Parathyroid adenoma (tissue), 2 donors: ENCODE data around the gene RHBG.

Source experiments
- H2AFZ ChIP-seq: fragments of 300-600 bp; sonication (generic); one replicate; pipeline ENCODE4 v1.7.0; 2017; ENCODE audit warnings: antibody characterized with exemption, mild to moderate bottlenecking
- H3K27ac ChIP-seq: fragments of 300-600 bp; sonication (generic); one replicate; pipeline ENCODE4 v1.7.0; 2017
- H3K27me3 ChIP-seq: fragments of 300-600 bp; sonication (generic); one replicate; pipeline ENCODE4 v1.7.0; 2017; ENCODE audit warnings: low read length; ENCODE audit not compliant: control insufficient read depth, insufficient read depth
- H3K36me3 ChIP-seq: fragments of 300-600 bp; sonication (generic); one replicate; pipeline ENCODE4 v1.7.0; 2017; ENCODE audit warnings: low read length; ENCODE audit not compliant: control insufficient read depth, insufficient read depth
- H3K4me1 ChIP-seq: fragments of 300-600 bp; sonication (generic); one replicate; pipeline ENCODE4 v1.7.0; 2017; ENCODE audit warnings: control low read depth
- H3K4me2 ChIP-seq: fragments of 300-600 bp; sonication (generic); one replicate; pipeline ENCODE4 v1.7.0; 2017; ENCODE audit warnings: low read length
- H3K4me3 ChIP-seq: fragments of 300-600 bp; sonication (generic); one replicate; pipeline ENCODE4 v1.7.0; 2017; ENCODE audit warnings: low read depth, low read length
- H3K79me2 ChIP-seq: fragments of 300-600 bp; sonication (generic); one replicate; pipeline ENCODE4 v1.7.0; 2017; ENCODE audit warnings: control low read depth
- H3K9ac ChIP-seq: fragments of 300-600 bp; sonication (generic); one replicate; pipeline ENCODE4 v1.7.0; 2017; ENCODE audit warnings: mild to moderate bottlenecking
- H3K9me3 ChIP-seq: fragments of 300-600 bp; sonication (generic); one replicate; pipeline ENCODE4 v1.7.0; 2017; ENCODE audit warnings: low read length; ENCODE audit not compliant: control insufficient read depth
- CTCF ChIP-seq: fragments of 300-600 bp; sonication (generic); IDR thresholded peaks from one replicate; pipeline ENCODE4 v1.7.0; 2017; ENCODE audit warnings: antibody characterized with exemption, mild to moderate bottlenecking
- donor health status: primary hyperparathyroidism.

Gene RHBG

GRCh38 chr1:156409439-156409838, 40.4 kb downstream of the RHBG start:
- H3K4me2 ChIP-seq = no peak overlapping the region
- no peaks in the 10 kb centered on the region for H3K9me3 ChIP-seq
- no peak overlapping the region for H3K4me3 ChIP-seq
- no peak for TF ChIP-seq CTCF
- H2AFZ ChIP-seq = no peak overlapping the region
- H3K4me1 ChIP-seq = no peaks in the 10 kb centered on the region
- H3K27ac ChIP-seq = no peak overlapping the region
- no peaks in the 10 kb centered on the region for H3K27me3 ChIP-seq
- no peak overlapping the region for H3K9ac ChIP-seq
- H3K79me2 ChIP-seq = no peaks in the 10 kb centered on the region
- H3K36me3 ChIP-seq = no peaks in the 10 kb centered on the region

- no peaks in the 10 kb centered on the region for H3K27me3 ChIP-seq
- H3K4me1 ChIP-seq = no peaks in the 10 kb centered on the region
- no peak overlapping the region for H2AFZ ChIP-seq
- no peak for TF ChIP-seq CTCF
- H3K79me2 ChIP-seq = no peaks in the 10 kb centered on the region
- H3K4me3 ChIP-seq = no peak overlapping the region
- no peaks in the 10 kb centered on the region for H3K36me3 ChIP-seq
- no peaks in the 10 kb centered on the region for H3K9me3 ChIP-seq
- H3K27ac ChIP-seq = no peak overlapping the region
- no peak overlapping the region for H3K4me2 ChIP-seq
- no peak overlapping the region for H3K9ac ChIP-seq
Measured at GRCh38 chr1:156410238-156410637, 41.2 kb downstream of the RHBG start.

- no peak overlapping the region for H3K4me3 ChIP-seq
- H3K9ac ChIP-seq = no peak overlapping the region
- H3K79me2 ChIP-seq = no peaks in the 10 kb centered on the region
- H3K27ac ChIP-seq = no peak overlapping the region
- H3K27me3 ChIP-seq = no peaks in the 10 kb centered on the region
- no peaks in the 10 kb centered on the region for H3K9me3 ChIP-seq
- no peak for TF ChIP-seq CTCF
- H3K4me2 ChIP-seq = no peak overlapping the region
- H3K4me1 ChIP-seq = no peaks in the 10 kb centered on the region
- no peak overlapping the region for H2AFZ ChIP-seq
- no peaks in the 10 kb centered on the region for H3K36me3 ChIP-seq
Measured at GRCh38 chr1:156410740-156411139, 41.7 kb downstream of the RHBG start.

- no peak overlapping the region for H3K27ac ChIP-seq
- H3K79me2 ChIP-seq = no peaks in the 10 kb centered on the region
- no peaks in the 10 kb centered on the region for H3K36me3 ChIP-seq
- H3K9ac ChIP-seq = no peak overlapping the region
- no peak overlapping the region for H3K4me3 ChIP-seq
- TF ChIP-seq CTCF = no peak
- no peak overlapping the region for H2AFZ ChIP-seq
- no peaks in the 10 kb centered on the region for H3K27me3 ChIP-seq
- no peak overlapping the region for H3K4me2 ChIP-seq
- no peaks in the 10 kb centered on the region for H3K9me3 ChIP-seq
- peaks cover 3% of the 10 kb centered on the region for H3K4me1 ChIP-seq
Measured at GRCh38 chr1:156412653-156413321, 43.8 kb downstream of the RHBG start.
